Left lung (tissue), 10 donors: ENCODE data around the gene NUDT16L1. TPM values are rescaled to one million over a fixed set of nuclear protein-coding genes. Genes with fewer than 3 reads are reported as not detected.

Source experiments
- ATAC-seq: fragments of 200-7000 bp; cut with Tn5 transposase; one replicate; pipeline ENCODE4 v1.9.1; 2020; ENCODE audit warnings: moderate library complexity
- DNase-seq, 4 donors: peaks; one replicate each; pipeline ENCODE4 v3.0.0-alpha.2; 2013 to 2020
- H3K27ac ChIP-seq, 2 donors: fragments of 200-600 bp; sonication (generic) in 1 of 2; one replicate each; pipeline versions ENCODE4 v1.5.0 to v1.8.0; 2020 to 2021
- H3K27me3 ChIP-seq, 2 donors: fragments of 200-600 bp; sonication (generic) in 1 of 2; one replicate each; pipeline versions ENCODE4 v1.5.0 to v1.8.0; 2020 to 2021
- H3K36me3 ChIP-seq, 2 donors: fragments of 200-600 bp; sonication (generic) in 1 of 2; one replicate each; pipeline versions ENCODE4 v1.5.0 to v1.8.0; 2020 to 2021
- H3K4me1 ChIP-seq, 2 donors: fragments of 200-600 bp; one replicate each; pipeline ENCODE4 v1.8.0; 2021
- H3K4me3 ChIP-seq, 2 donors: fragments of 200-600 bp; sonication (generic) in 1 of 2; one replicate each; pipeline versions ENCODE4 v1.5.0 to v1.8.0; 2020 to 2021; ENCODE audit warnings: mild to moderate bottlenecking in 1 of 2
- H3K9me3 ChIP-seq, 2 donors: fragments of 200-600 bp; sonication (generic) in 1 of 2; one replicate each; pipeline versions ENCODE4 v1.5.0 to v1.8.0; 2020 to 2021
- CTCF ChIP-seq, 2 donors: fragments of 200-600 bp; sonication (generic) in 1 of 2; IDR thresholded peaks; one replicate each; pipeline versions ENCODE4 v1.5.0 to v1.8.0; 2021; ENCODE audit warnings: antibody characterized with exemption in 2 of 2
- intact Hi-C, 2 donors: fragments of 100-400 bp; cut with DNase I; formaldehyde crosslinking; loops; one replicate each; pipeline versions ENCODE4 v1.11.2 to v1.14.2; 2022
- polyA plus RNA-seq, 6 donors: library from polyadenylated mRNA; unstranded; fragments of 120-200 nt; gene quantifications; one replicate each; pipeline ENCODE4 v1.2.1, GENCODE V29; 2013; ENCODE audit not compliant: insufficient read length in 6 of 6
- total RNA-seq, 2 donors: library from RNA; stranded (reverse); fragmentation: NEBNext Ultra II Directional; extraction: Animal tissue kit (Norgen Biotek cat#: 25700); gene quantifications; one replicate each; pipeline ENCODE4 v1.2.1, GENCODE V29; 2021
- donor health status: DM: no; HTN: yes; CAD: no.
- donor health status: DM: no; HTN: no; CAD: no.

NUDT16L1 gene
- total and polyA plus RNA-seq, 8 donors, result 26.6 to 53.1 (median 35.1) TPM

- Histone ChIP-seq H3K4me1 (peaks cover under 1 to 32% of the 10 kb centered on the region in 2 donors), H3K27ac (no peak overlapping the region), H3K27me3 (no peaks in the 10 kb centered on the region), H3K9me3 (no peaks in the 10 kb centered on the region), H3K4me3 (no peak overlapping the region), H3K36me3 (peaks cover 0 to 84% of the 10 kb centered on the region in 2 donors)
- ATAC-seq (no peak), DNase-seq (peak in 1 of 4 donors; percentile 69)
- intact Hi-C loops, result no loop called here
- TF ChIP-seq CTCF (IDR thresholded peaks at IDR 0.05), result no peak
Observed at GRCh38 chr16:4684763-4685162, 8.6 kb upstream of the NUDT16L1 start.

- intact Hi-C loops, result no loop called here
- H3K36me3 ChIP-seq, result peaks cover 0 to 90% of the 10 kb centered on the region in 2 donors
Observed at GRCh38 chr16:4685292-4685691, 8.1 kb upstream of the NUDT16L1 start.

GRCh38 chr16:4685776-4686496, 7.4 kb upstream of the NUDT16L1 start:
- Histone ChIP-seq H3K4me3 (no peak overlapping the region), H3K9me3 (no peaks in the 10 kb centered on the region), H3K27me3 (no peaks in the 10 kb centered on the region), H3K4me1 (peaks cover 0 to 34% of the 10 kb centered on the region in 2 donors), H3K27ac (no peak overlapping the region), H3K36me3 (peaks cover 0 to 91% of the 10 kb centered on the region in 2 donors)
- peak in 1 of 4 donors; percentile 67 for DNase-seq
- TF ChIP-seq CTCF (IDR thresholded peaks at IDR 0.05), result no peak
- no peak for ATAC-seq
- intact Hi-C loops, result no loop called here

More at GRCh38 chr16:4685292-4685691, 8.1 kb upstream of the NUDT16L1 start:
- ATAC-seq (no peak), DNase-seq (peak in 1 of 4 donors; percentile 59)
- H3K9me3 ChIP-seq, result no peaks in the 10 kb centered on the region
- no peak for TF ChIP-seq CTCF (IDR thresholded peaks at IDR 0.05)
- H3K4me1 ChIP-seq, result peaks cover 0 to 34% of the 10 kb centered on the region in 2 donors
- H3K27me3 ChIP-seq, result no peaks in the 10 kb centered on the region
- no peak overlapping the region for H3K27ac ChIP-seq
- H3K4me3 ChIP-seq, result no peak overlapping the region

- H3K27ac ChIP-seq, result no peak overlapping the region
- no peaks in the 10 kb centered on the region for H3K9me3 ChIP-seq
- H3K4me3 ChIP-seq, result no peak overlapping the region
- no peak for ATAC-seq
- TF ChIP-seq CTCF (IDR thresholded peaks at IDR 0.05), result no peak
- DNase-seq, result peak in 1 of 4 donors; percentile 61
- no peaks in the 10 kb centered on the region for H3K27me3 ChIP-seq
- peaks cover 0 to 86% of the 10 kb centered on the region in 2 donors for H3K36me3 ChIP-seq
- intact Hi-C loops, result no loop called here
- H3K4me1 ChIP-seq, result peaks cover 0 to 29% of the 10 kb centered on the region in 2 donors
Observed at GRCh38 chr16:4686497-4687210, 6.7 kb upstream of the NUDT16L1 start.

- DNase-seq, result peak in 1 of 4 donors; percentile 20
- Histone ChIP-seq H3K36me3 (peaks cover 0 to 78% of the 10 kb centered on the region in 2 donors), H3K9me3 (no peaks in the 10 kb centered on the region), H3K4me3 (no peak overlapping the region), H3K27ac (no peak overlapping the region), H3K27me3 (no peaks in the 10 kb centered on the region), H3K4me1 (peaks cover under 1 to 28% of the 10 kb centered on the region in 2 donors)
- intact Hi-C loops, result no loop called here
- no peak for TF ChIP-seq CTCF (IDR thresholded peaks at IDR 0.05)
- ATAC-seq, result no peak
Observed at GRCh38 chr16:4687416-4687815, 5.9 kb upstream of the NUDT16L1 start.
